GM12878 (cell line): ENCODE measurements around the gene MPST. TPM values are rescaled to one million over a fixed set of nuclear protein-coding genes. Genes with fewer than 3 reads are reported as not detected.

Experiments
- BCL11A ChIP-seq: IDR thresholded peaks from 2 replicates; pipeline ENCODE4 v1.6.1; 2011; ENCODE audit warnings: low read depth, low read length
- CBFB ChIP-seq: IDR thresholded peaks from 2 replicates; pipeline ENCODE4 v1.6.1; 2016; ENCODE audit warnings: antibody characterized with exemption, low read depth
- DPF2 ChIP-seq: fragments of 450-650 bp; IDR thresholded peaks from 2 replicates; pipeline ENCODE4 v1.6.1; 2017; ENCODE audit warnings: mild to moderate bottlenecking
- FOS ChIP-seq: IDR thresholded peaks from 3 replicates; pipeline ENCODE4 v1.6.1; 2011; ENCODE audit warnings: borderline replicate concordance; ENCODE audit not compliant: insufficient read length; ENCODE audit errors: extremely low read depth
- FOXM1 ChIP-seq: IDR thresholded peaks from 2 replicates; pipeline ENCODE4 v1.6.1; 2012; ENCODE audit warnings: low read depth, mild to moderate bottlenecking, inconsistent platforms, low read length, moderate library complexity
- HDAC6 ChIP-seq: fragments of 200-600 bp; sonication (generic); IDR thresholded peaks from one replicate; pipeline ENCODE4 v1.8.0; 2017; ENCODE audit warnings: antibody characterized with exemption; ENCODE audit not compliant: unreplicated experiment
- IRF4 ChIP-seq: IDR thresholded peaks from 2 replicates; pipeline ENCODE4 v1.6.1; 2011; ENCODE audit warnings: low read depth, low read length
- KAT2A ChIP-seq: conservative IDR thresholded peaks from 2 replicates; pipeline ENCODE4 v1.6.1; 2011; ENCODE audit warnings: low read depth, low read length; ENCODE audit not compliant: control insufficient read depth
- MTA3 ChIP-seq: IDR thresholded peaks from 2 replicates; pipeline ENCODE4 v1.6.1; 2012; ENCODE audit warnings: low read length, inconsistent platforms, borderline replicate concordance
- MXI1 ChIP-seq: fragments of 150-350 bp; IDR thresholded peaks from 2 replicates; pipeline ENCODE4 v1.6.1; 2011; ENCODE audit warnings: low read depth, mild to moderate bottlenecking, inconsistent platforms, low read length, improper control_type of control experiment
- NFXL1 ChIP-seq: fragments of 450-650 bp; IDR thresholded peaks from 2 replicates; pipeline ENCODE4 v1.6.1; 2017; ENCODE audit warnings: antibody characterized with exemption, mild to moderate bottlenecking, borderline replicate concordance
- POLR2AphosphoS5 ChIP-seq: IDR thresholded peaks from 2 replicates; pipeline ENCODE4 v1.6.1; 2011; ENCODE audit warnings: mild to moderate bottlenecking, low read length, inconsistent platforms
- SMAD1 ChIP-seq: fragments of 450-650 bp; IDR thresholded peaks from 2 replicates; pipeline ENCODE4 v1.6.1; 2018; ENCODE audit warnings: mild to moderate bottlenecking, low read depth; ENCODE audit not compliant: partially characterized antibody
- SPI1 ChIP-seq: IDR thresholded peaks from 2 replicates; pipeline ENCODE4 v1.6.1; 2011; ENCODE audit warnings: low read depth, mild to moderate bottlenecking, low read length, moderate library complexity, borderline replicate concordance; ENCODE audit not compliant: insufficient read depth
- TARDBP ChIP-seq: IDR thresholded peaks from 2 replicates; pipeline ENCODE4 v1.6.1; 2016; ENCODE audit warnings: borderline replicate concordance
- ZNF384 ChIP-seq: IDR thresholded peaks from 2 replicates; pipeline ENCODE4 v1.6.1; 2012; ENCODE audit warnings: low read depth, mild to moderate bottlenecking, low read length, improper control_type of control experiment, borderline replicate concordance
- polyA plus RNA-seq, 11 experiments: library from polyadenylated mRNA; depleted of rRNA in 4 of 11; unstranded in 6 of 11; stranded (reverse) in 5 of 11; fragments of >200 nt; fragmentation: Nextera tagmentation in 4 of 11; fragmentation: Illumina TruSeq in 1 of 11; extraction: Ambion mirVana in 4 of 11; extraction: Trizol in 1 of 11; gene quantifications; 1 replicate in 1 of 11; 2 replicates in 10 of 11; pipeline versions ENCODE4 v1.2.1 to v1.2.3, GENCODE V29; 2011 to 2016; ENCODE audit warnings: inconsistent platforms in 2 of 11, missing spikeins in 2 of 11, low read depth in 1 of 11
- total RNA-seq, 4 experiments: library from RNA; depleted of rRNA in 3 of 4; stranded (reverse); fragments of >200 nt in 3 of 4; fragmentation: Illumina TruSeq in 1 of 4; extraction: Trizol in 1 of 4; gene quantifications; 2 replicates each; pipeline versions ENCODE4 v1.2.1 to v1.2.3, GENCODE V29; 2013 to 2021
- TF ChIP-seq, protein P1 (sequence below): IDR thresholded peaks from 2 replicates; pipeline ENCODE4 v1.6.1; 2012; ENCODE audit warnings: improper control_type of control experiment, low read depth, low read length; ENCODE audit not compliant: insufficient replicate concordance
- TF ChIP-seq, protein P2 (sequence below): fragments of 450-650 bp; IDR thresholded peaks from 2 replicates; pipeline ENCODE4 v1.6.1; 2016; ENCODE audit warnings: mild to moderate bottlenecking
- TF ChIP-seq, protein P3 (sequence below): fragments of 450-650 bp; IDR thresholded peaks from 2 replicates; pipeline ENCODE4 v1.6.1; 2017; ENCODE audit warnings: mild to moderate bottlenecking, moderate library complexity

MPST gene
- total and polyA plus RNA-seq, 10 of the 15 experiments (the other 5 are each of a cell fraction or from before 2014, with no cell fraction given) = 0.95 to 88.7 (median 38.5) TPM

DNA sequence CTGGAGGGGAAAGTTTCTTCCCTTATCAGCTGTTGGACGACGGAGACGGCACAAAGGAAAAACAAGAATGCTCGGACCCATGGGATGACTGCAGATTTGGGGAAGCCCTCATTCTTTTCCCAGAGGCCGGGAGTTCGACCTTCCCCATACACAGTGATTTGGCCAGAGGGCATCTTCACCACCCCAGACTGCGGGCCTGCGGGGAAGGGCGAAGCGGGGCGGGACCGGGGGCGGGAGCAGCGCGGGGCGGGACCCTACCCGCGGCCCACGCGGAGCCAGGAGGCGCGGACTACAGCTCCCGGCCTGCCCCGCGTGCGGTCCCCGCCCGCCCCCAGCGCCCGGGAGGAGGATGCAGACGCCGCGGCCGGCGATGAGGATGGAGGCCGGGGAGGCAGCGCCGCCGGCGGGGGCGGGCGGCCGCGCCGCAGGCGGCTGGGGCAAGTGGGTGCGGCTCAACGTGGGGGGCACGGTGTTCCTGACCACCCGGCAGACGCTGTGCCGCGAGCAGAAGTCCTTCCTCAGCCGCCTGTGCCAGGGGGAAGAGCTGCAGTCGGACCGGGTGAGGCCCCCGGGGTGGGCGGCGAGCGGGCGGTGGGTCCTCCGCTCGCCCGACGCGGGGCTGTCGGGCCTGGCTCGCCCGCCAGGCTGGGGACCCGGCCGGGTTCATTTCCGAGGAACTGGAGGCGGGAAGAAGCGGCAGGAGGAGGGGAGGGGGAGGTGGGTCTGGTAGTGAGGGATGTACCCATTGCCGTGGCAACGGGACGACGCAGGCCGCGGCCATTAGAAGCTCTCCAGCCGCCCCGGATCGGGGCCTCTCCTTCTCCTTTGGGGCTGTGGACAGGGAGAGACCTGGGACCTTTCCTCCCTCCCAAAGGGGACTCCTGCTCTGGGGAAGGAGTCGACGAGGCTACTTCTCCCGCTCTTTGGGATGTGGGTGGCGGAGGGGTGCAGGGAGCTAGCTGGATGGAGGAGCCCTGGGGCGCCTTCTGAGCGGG is 32.1 kb downstream of the MPST start, which contains the start of gene KCTD17 (continued):
- TF ChIP-seq, protein P1, sequence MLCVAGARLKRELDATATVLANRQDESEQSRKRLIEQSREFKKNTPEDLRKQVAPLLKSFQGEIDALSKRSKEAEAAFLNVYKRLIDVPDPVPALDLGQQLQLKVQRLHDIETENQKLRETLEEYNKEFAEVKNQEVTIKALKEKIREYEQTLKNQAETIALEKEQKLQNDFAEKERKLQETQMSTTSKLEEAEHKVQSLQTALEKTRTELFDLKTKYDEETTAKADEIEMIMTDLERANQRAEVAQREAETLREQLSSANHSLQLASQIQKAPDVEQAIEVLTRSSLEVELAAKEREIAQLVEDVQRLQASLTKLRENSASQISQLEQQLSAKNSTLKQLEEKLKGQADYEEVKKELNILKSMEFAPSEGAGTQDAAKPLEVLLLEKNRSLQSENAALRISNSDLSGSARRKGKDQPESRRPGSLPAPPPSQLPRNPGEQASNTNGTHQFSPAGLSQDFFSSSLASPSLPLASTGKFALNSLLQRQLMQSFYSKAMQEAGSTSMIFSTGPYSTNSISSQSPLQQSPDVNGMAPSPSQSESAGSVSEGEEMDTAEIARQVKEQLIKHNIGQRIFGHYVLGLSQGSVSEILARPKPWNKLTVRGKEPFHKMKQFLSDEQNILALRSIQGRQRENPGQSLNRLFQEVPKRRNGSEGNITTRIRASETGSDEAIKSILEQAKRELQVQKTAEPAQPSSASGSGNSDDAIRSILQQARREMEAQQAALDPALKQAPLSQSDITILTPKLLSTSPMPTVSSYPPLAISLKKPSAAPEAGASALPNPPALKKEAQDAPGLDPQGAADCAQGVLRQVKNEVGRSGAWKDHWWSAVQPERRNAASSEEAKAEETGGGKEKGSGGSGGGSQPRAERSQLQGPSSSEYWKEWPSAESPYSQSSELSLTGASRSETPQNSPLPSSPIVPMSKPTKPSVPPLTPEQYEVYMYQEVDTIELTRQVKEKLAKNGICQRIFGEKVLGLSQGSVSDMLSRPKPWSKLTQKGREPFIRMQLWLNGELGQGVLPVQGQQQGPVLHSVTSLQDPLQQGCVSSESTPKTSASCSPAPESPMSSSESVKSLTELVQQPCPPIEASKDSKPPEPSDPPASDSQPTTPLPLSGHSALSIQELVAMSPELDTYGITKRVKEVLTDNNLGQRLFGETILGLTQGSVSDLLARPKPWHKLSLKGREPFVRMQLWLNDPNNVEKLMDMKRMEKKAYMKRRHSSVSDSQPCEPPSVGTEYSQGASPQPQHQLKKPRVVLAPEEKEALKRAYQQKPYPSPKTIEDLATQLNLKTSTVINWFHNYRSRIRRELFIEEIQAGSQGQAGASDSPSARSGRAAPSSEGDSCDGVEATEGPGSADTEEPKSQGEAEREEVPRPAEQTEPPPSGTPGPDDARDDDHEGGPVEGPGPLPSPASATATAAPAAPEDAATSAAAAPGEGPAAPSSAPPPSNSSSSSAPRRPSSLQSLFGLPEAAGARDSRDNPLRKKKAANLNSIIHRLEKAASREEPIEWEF = no peak
- TF ChIP-seq DPF2 = no peak
- TF ChIP-seq IRF4 = no peak
- no peak for TF ChIP-seq CBFB
- TF ChIP-seq KAT2A = no peak
- TF ChIP-seq TARDBP = no peak
- TF ChIP-seq, protein P2, sequence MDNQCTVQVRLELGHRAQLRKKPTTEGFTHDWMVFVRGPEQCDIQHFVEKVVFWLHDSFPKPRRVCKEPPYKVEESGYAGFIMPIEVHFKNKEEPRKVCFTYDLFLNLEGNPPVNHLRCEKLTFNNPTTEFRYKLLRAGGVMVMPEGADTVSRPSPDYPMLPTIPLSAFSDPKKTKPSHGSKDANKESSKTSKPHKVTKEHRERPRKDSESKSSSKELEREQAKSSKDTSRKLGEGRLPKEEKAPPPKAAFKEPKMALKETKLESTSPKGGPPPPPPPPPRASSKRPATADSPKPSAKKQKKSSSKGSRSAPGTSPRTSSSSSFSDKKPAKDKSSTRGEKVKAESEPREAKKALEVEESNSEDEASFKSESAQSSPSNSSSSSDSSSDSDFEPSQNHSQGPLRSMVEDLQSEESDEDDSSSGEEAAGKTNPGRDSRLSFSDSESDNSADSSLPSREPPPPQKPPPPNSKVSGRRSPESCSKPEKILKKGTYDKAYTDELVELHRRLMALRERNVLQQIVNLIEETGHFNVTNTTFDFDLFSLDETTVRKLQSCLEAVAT = no peak
- TF ChIP-seq MXI1 = peak; percentile 15; the same call in 1 of the 2 replicates
- TF ChIP-seq, protein P3, sequence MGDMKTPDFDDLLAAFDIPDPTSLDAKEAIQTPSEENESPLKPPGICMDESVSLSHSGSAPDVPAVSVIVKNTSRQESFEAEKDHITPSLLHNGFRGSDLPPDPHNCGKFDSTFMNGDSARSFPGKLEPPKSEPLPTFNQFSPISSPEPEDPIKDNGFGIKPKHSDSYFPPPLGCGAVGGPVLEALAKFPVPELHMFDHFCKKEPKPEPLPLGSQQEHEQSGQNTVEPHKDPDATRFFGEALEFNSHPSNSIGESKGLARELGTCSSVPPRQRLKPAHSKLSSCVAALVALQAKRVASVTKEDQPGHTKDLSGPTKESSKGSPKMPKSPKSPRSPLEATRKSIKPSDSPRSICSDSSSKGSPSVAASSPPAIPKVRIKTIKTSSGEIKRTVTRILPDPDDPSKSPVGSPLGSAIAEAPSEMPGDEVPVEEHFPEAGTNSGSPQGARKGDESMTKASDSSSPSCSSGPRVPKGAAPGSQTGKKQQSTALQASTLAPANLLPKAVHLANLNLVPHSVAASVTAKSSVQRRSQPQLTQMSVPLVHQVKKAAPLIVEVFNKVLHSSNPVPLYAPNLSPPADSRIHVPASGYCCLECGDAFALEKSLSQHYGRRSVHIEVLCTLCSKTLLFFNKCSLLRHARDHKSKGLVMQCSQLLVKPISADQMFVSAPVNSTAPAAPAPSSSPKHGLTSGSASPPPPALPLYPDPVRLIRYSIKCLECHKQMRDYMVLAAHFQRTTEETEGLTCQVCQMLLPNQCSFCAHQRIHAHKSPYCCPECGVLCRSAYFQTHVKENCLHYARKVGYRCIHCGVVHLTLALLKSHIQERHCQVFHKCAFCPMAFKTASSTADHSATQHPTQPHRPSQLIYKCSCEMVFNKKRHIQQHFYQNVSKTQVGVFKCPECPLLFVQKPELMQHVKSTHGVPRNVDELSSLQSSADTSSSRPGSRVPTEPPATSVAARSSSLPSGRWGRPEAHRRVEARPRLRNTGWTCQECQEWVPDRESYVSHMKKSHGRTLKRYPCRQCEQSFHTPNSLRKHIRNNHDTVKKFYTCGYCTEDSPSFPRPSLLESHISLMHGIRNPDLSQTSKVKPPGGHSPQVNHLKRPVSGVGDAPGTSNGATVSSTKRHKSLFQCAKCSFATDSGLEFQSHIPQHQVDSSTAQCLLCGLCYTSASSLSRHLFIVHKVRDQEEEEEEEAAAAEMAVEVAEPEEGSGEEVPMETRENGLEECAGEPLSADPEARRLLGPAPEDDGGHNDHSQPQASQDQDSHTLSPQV = no peak
- TF ChIP-seq NFXL1 = no peak
- no peak for TF ChIP-seq ZNF384
- TF ChIP-seq POLR2AphosphoS5 = no peak
- TF ChIP-seq HDAC6 = no peak
- TF ChIP-seq SMAD1 = no peak
- no peak for TF ChIP-seq FOXM1
- TF ChIP-seq SPI1 = no peak
- TF ChIP-seq FOS = no peak
- no peak for TF ChIP-seq BCL11A
- TF ChIP-seq MTA3 = no peak
